Measurements from ENCODE around the gene SLC49A4.

- TF ChIP-seq, protein P1, sequence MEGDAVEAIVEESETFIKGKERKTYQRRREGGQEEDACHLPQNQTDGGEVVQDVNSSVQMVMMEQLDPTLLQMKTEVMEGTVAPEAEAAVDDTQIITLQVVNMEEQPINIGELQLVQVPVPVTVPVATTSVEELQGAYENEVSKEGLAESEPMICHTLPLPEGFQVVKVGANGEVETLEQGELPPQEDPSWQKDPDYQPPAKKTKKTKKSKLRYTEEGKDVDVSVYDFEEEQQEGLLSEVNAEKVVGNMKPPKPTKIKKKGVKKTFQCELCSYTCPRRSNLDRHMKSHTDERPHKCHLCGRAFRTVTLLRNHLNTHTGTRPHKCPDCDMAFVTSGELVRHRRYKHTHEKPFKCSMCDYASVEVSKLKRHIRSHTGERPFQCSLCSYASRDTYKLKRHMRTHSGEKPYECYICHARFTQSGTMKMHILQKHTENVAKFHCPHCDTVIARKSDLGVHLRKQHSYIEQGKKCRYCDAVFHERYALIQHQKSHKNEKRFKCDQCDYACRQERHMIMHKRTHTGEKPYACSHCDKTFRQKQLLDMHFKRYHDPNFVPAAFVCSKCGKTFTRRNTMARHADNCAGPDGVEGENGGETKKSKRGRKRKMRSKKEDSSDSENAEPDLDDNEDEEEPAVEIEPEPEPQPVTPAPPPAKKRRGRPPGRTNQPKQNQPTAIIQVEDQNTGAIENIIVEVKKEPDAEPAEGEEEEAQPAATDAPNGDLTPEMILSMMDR (IDR thresholded peaks at IDR 0.05) = no peak
- no peak for TF ChIP-seq RAD21 (IDR thresholded peaks at IDR 0.05; ENCODE audit: low read length)
- TF ChIP-seq RXRA (IDR thresholded peaks at IDR 0.05; ENCODE audit: borderline replicate concordance, low read depth) = no peak
- TF ChIP-seq, protein P2, sequence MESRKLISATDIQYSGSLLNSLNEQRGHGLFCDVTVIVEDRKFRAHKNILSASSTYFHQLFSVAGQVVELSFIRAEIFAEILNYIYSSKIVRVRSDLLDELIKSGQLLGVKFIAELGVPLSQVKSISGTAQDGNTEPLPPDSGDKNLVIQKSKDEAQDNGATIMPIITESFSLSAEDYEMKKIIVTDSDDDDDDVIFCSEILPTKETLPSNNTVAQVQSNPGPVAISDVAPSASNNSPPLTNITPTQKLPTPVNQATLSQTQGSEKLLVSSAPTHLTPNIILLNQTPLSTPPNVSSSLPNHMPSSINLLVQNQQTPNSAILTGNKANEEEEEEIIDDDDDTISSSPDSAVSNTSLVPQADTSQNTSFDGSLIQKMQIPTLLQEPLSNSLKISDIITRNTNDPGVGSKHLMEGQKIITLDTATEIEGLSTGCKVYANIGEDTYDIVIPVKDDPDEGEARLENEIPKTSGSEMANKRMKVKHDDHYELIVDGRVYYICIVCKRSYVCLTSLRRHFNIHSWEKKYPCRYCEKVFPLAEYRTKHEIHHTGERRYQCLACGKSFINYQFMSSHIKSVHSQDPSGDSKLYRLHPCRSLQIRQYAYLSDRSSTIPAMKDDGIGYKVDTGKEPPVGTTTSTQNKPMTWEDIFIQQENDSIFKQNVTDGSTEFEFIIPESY (IDR thresholded peaks at IDR 0.05; ENCODE audit: borderline replicate concordance, low read depth) = no peak
- no peak for TF ChIP-seq TAF1 (IDR thresholded peaks at IDR 0.05; ENCODE audit: borderline replicate concordance, low read depth, low read length)
- no peak for TF ChIP-seq RFX5 (IDR thresholded peaks at IDR 0.05; ENCODE audit: low read length)
- TF ChIP-seq JUND (IDR thresholded peaks at IDR 0.05) = no peak
- TF ChIP-seq SMC3 (IDR thresholded peaks at IDR 0.05; ENCODE audit: low read depth, low read length) = no peak
- TF ChIP-seq USF1 (IDR thresholded peaks at IDR 0.05; ENCODE audit: borderline replicate concordance, low read depth) = no peak
- TF ChIP-seq GABPA (IDR thresholded peaks at IDR 0.05; ENCODE audit: low read depth) = no peak
- no peak for TF ChIP-seq TCF12 (IDR thresholded peaks at IDR 0.05)
- TF ChIP-seq MEF2A (IDR thresholded peaks at IDR 0.05; ENCODE audit: borderline replicate concordance, low read depth) = no peak
- TF ChIP-seq FOSL2 (IDR thresholded peaks at IDR 0.05; ENCODE audit: borderline replicate concordance, low read depth) = no peak
Observed at GRCh38 chr3:122777563-122777962, 17.3 kb upstream of the SLC49A4 start.

All from SK-N-SH (cell line).